Adrenal gland (tissue), 12 donors: ENCODE measurements around the gene SCFD2. TPM values are rescaled to one million over a fixed set of nuclear protein-coding genes. Genes with fewer than 3 reads are reported as not detected.
A peak's percentile ranks its signal among the peaks of the same experiment; 100 is the strongest.

Experiments used
- DNase-seq, 7 donors: peaks; one replicate each; pipeline ENCODE4 v3.0.0-alpha.2; 2019 to 2020
- H3K27ac ChIP-seq, 5 donors: fragments of 200-600 bp; sonication (generic) in 4 of 5; 1 replicate in 3 of 5; 2 replicates in 2 of 5; pipeline versions ENCODE4 v1.5.1 to v1.8.0; 2016 to 2020; ENCODE audit warnings: mild to moderate bottlenecking in 1 of 5
- H3K27me3 ChIP-seq: fragments of 200-600 bp; 2 replicates; pipeline ENCODE4 v1.8.0; 2021
- H3K36me3 ChIP-seq, 2 donors: fragments of 200-600 bp; replicated peaks in 1 of 2; 1 replicate in 1 of 2; 2 replicates in 1 of 2; pipeline versions ENCODE4 v1.5.1 to v1.8.0; 2018 to 2022
- H3K4me1 ChIP-seq, 2 donors: fragments of 200-600 bp; replicated peaks in 1 of 2; 1 replicate in 1 of 2; 2 replicates in 1 of 2; pipeline versions ENCODE4 v1.5.1 to v1.8.0; 2018 to 2021
- H3K4me3 ChIP-seq, 4 donors: fragments of 200-600 bp; sonication (generic) in 3 of 4; one replicate each; pipeline ENCODE4 v1.5.1; 2016 to 2018
- H3K9me3 ChIP-seq, 3 donors: fragments of 200-600 bp; sonication (generic) in 1 of 3; replicated peaks in 1 of 3; 1 replicate in 2 of 3; 2 replicates in 1 of 3; pipeline versions ENCODE4 v1.5.1 to v1.8.0; 2016 to 2021
- CTCF ChIP-seq, 6 experiments: fragments of 450-650 bp in 4 of 6; fragments of 200-600 bp in 2 of 6; sonication (generic) in 1 of 6; IDR thresholded peaks; 1 replicate in 5 of 6; 2 replicates in 1 of 6; pipeline versions ENCODE4 v1.5.1 to v1.8.0; 2016 to 2021; ENCODE audit warnings: antibody characterized with exemption in 6 of 6, mild to moderate bottlenecking in 2 of 6, moderate library complexity in 1 of 6
- POLR2A ChIP-seq, 2 donors: fragments of 450-650 bp; IDR thresholded peaks; one replicate each; pipeline ENCODE4 v1.6.1; 2017; ENCODE audit warnings: antibody characterized with exemption in 2 of 2, mild to moderate bottlenecking in 2 of 2, moderate library complexity in 1 of 2
- WGBS, 4 donors: extraction: QIAGEN DNeasy Blood & Tissue Kit in 2 of 4; methylation state at CpG; one replicate each; pipeline versions ENCODE4 v1.1.5 to v1.1.7; 2013 to 2017; 5-methylcytosine and 5-hydroxymethylcytosine counted together
- intact Hi-C, 2 donors: fragments of 100-400 bp; cut with DNase I; formaldehyde crosslinking; loops; one replicate each; pipeline versions ENCODE4 v1.14.1 to v1.15.0; 2022 to 2023
- polyA plus RNA-seq, 3 donors: library from polyadenylated mRNA; stranded (reverse); fragments of 200-250 nt in 2 of 3; fragments of 350-450 nt in 1 of 3; fragmentation: Illumina TruSeq in 1 of 3; extraction: RNeasy Lipid Tissue Mini Kit (QIAGEN cat#74804) in 1 of 3; gene quantifications; one replicate each; pipeline ENCODE4 v1.2.3, GENCODE V29; 2013 to 2014
- total RNA-seq, 9 donors: library from RNA; depleted of rRNA in 4 of 9; stranded (reverse); fragments of >200 nt in 4 of 9; fragments of 120-200 nt in 1 of 9; fragmentation: NEBNext Ultra II Directional in 1 of 9; extraction: Animal tissue kit (Norgen Biotek cat#: 25700) in 1 of 9; gene quantifications; one replicate each; pipeline versions ENCODE4 v1.1.0 to v1.2.4, GENCODE V29; 2013 to 2023
- donor health status: healthy with polysubstance abuse.
- donor health status: Bipolar disorder and iron deficiency.
- donor health status: DM: yes; HTN: yes; CAD: no.
- donor health status: DM: no; HTN: no; CAD: no.
- donor health status: DM: no; HTN: no; CAD: no.
- donor health status: DM: yes; HTN: yes; CAD: no.

The SCFD2 gene
- total and polyA plus RNA-seq, 12 donors: 5.2 to 34.9 (median 23.4) TPM

GRCh38 chr4:53161051-53161786, 204.6 kb downstream of the SCFD2 start:
- H3K4me3 ChIP-seq: no peak overlapping the region
- intact Hi-C loops: no loop called here
- 45 to 51% (median 49%) methylated on average over 5 of the region's 5 CpGs for WGBS, 4 donors
- DNase-seq: no peak
- H3K27ac ChIP-seq: peak overlapping the region in 1 of 5 donors; percentile 0
- no peaks in the 10 kb centered on the region for H3K27me3 ChIP-seq
- H3K4me1 ChIP-seq: peaks cover 3 to 10% of the 10 kb centered on the region in 2 donors
- H3K9me3 ChIP-seq: no peaks in the 10 kb centered on the region
- TF ChIP-seq CTCF (IDR thresholded peaks at IDR 0.05): no peak
- no peak for TF ChIP-seq POLR2A (IDR thresholded peaks at IDR 0.05)
- H3K36me3 ChIP-seq: no peaks in the 10 kb centered on the region

- Histone ChIP-seq H3K9me3 (no peaks in the 10 kb centered on the region), H3K36me3 (no peaks in the 10 kb centered on the region), H3K4me1 (peaks cover 2 to 6% of the 10 kb centered on the region in 2 donors), H3K4me3 (no peak overlapping the region), H3K27ac (no peak overlapping the region), H3K27me3 (no peaks in the 10 kb centered on the region)
- intact Hi-C loops: no loop called here
- no peak for DNase-seq
- TF ChIP-seq POLR2A (IDR thresholded peaks at IDR 0.05) (no peak), CTCF (IDR thresholded peaks at IDR 0.05) (no peak)
- 92 to 94% (median 92%) methylated on average over 3 of the region's 3 CpGs for WGBS, 4 donors
These were observed 209.0 kb downstream of the SCFD2 start for GRCh38 chr4:53156896-53157295.

- intact Hi-C loops: no loop called here
- Histone ChIP-seq H3K9me3 (no peaks in the 10 kb centered on the region), H3K27me3 (no peaks in the 10 kb centered on the region), H3K4me3 (no peak overlapping the region), H3K36me3 (no peaks in the 10 kb centered on the region), H3K27ac (no peak overlapping the region), H3K4me1 (peaks cover 0 to 7% of the 10 kb centered on the region in 2 donors)
- TF ChIP-seq CTCF (IDR thresholded peaks at IDR 0.05) (no peak), POLR2A (IDR thresholded peaks at IDR 0.05) (no peak)
- no peak for DNase-seq
- 73 to 95% (median 86%) methylated on average over 2 of the region's 2 CpGs for WGBS, 4 donors
These were observed 213.4 kb downstream of the SCFD2 start for GRCh38 chr4:53152467-53152866.

- TF ChIP-seq CTCF (IDR thresholded peaks at IDR 0.05): no peak
- TF ChIP-seq POLR2A (IDR thresholded peaks at IDR 0.05): no peak
- no peaks in the 10 kb centered on the region for H3K36me3 ChIP-seq
- peak overlapping the region in 1 of 5 donors; percentile 14 for H3K27ac ChIP-seq
- DNase-seq: no peak
- no peaks in the 10 kb centered on the region for H3K27me3 ChIP-seq
- 79 to 82% (median 80%) methylated on average over 3 of the region's 3 CpGs for WGBS, 4 donors
- no peak overlapping the region for H3K4me3 ChIP-seq
- peaks cover 0 to 7% of the 10 kb centered on the region in 2 donors for H3K4me1 ChIP-seq
- intact Hi-C loops: no loop called here
- no peaks in the 10 kb centered on the region for H3K9me3 ChIP-seq
These were observed 214.4 kb downstream of the SCFD2 start for GRCh38 chr4:53151489-53151788.
